Measurements from ENCODE around the gene GALNTL6.
"Not testable (repeated sequence)": the region's sequence is repeated elsewhere in the genome, so short reads cannot be mapped to it uniquely, and the experiment has no call there.

Gene GALNTL6

DNA sequence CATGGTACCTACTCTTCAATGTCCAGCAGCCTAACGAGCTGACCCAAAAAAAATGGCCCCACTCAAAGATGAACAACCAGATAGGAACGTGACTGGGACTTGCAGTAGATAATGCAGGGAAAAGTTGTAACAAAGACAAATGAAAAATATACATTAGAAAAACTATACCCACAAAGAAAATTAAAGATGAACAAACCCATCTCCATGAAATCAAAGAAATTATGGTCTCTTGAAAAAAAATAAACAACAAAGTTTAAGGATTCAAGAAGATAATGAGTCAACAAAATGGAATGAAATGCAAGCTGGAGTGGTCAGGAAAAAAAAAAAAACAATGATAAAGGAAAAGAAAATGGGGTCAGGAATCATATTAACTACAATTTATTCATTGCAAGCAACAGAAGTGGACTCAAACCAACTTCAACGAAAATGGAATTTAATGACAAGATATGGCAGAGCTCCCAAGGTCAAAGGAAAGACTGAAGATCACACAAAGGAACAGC, 1045.6 kb downstream of the GALNTL6 start:
- no peak for DNase-seq (ENCODE audit: low spot score)
- no peak for FAIRE-seq

DNA sequence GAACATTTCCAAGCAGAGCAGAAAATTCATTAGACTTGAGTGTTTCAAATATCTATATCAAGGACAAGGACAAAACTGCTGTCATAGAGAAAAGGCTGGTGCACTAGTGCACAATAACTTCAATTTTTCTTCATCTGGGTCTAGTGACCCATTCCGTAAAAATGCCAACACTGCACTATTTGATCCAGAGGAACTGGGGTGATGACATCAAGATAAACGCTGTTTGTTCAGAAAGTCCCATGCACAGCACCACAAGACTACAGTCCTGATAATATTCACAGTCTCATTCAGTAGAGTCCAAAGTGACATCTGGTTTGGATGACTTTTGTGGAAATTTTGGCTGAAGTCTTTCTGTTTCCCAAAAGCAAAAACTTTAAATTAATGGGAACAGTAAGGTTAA, 1051.9 kb downstream of the GALNTL6 start:
- no peak for FAIRE-seq

DNA sequence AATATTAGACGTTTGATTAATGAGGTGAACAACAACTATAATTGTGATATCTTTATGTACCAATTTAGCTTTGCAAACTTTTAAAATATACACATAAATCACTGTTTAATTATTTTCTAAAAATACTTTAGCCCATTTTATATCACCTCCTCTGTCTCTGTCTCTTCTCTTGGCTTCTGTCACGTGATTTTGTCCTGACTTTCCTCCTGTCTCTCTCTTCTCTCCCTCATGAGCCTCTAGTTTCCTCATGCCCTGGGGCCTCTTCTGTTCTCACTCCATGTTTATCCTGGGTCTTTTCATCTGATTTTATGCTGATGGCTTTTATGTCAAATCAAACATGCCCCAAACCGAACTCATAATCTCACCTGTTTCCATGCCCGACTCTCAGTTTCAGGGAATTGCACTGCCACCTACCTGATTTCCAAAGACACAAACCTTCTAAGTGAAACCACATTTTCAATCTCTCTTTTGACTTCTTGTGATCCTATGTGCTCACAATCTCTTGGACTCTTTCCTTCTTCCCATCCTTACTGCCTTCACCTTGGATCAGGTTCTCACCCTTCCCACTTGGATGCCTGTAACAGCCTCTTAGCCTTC, 1052.4 kb downstream of the GALNTL6 start:
- FAIRE-seq (no peak), DNase-seq (ENCODE audit: low spot score) (no peak)

More for the DNA sequence above, 1051.9 kb downstream of the GALNTL6 start:
- no peak for DNase-seq (ENCODE audit: low spot score)

DNA sequence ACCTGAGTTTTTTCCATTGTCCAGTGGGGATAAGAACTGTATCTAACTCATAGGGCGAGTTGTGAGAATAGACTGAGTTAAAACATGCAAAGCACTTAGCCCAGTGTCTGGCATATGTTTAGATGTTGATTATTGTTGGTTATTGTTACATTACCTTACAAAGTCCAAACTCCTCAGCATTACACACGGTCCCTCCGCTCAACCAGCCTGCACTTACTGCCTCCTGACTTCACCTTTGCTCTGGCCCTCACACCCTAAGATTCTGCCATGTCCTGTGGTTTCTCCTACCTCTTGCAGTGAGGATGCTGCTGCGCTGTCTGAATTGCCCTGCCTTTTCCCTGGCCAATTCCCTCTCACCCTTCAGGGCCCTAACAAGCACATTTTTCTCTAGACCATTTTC, 1053.2 kb downstream of the GALNTL6 start:
- no peak for FAIRE-seq

DNA sequence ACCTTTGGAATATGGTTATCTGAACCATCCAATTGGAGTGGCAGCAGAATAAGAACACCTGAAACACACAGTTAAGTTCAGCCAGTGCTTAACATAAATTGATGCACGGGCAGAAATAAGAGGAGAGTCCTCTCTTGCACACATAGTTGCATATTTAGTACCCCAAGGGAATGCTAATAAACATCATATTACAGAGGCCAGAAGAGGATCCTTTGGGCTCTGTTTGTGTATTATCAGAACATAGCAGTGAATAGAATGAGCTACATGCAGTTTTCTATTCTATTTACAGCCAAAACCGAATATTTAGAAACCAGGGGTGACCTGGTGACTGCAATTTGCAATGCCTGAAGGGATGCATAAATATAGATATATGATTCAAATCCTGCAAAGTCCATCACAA, 1054.6 kb downstream of the GALNTL6 start:
- FAIRE-seq (no peak), DNase-seq (ENCODE audit: low spot score) (no peak)

More for the DNA sequence above, 1053.2 kb downstream of the GALNTL6 start:
- DNase-seq (ENCODE audit: low spot score) = no peak

DNA sequence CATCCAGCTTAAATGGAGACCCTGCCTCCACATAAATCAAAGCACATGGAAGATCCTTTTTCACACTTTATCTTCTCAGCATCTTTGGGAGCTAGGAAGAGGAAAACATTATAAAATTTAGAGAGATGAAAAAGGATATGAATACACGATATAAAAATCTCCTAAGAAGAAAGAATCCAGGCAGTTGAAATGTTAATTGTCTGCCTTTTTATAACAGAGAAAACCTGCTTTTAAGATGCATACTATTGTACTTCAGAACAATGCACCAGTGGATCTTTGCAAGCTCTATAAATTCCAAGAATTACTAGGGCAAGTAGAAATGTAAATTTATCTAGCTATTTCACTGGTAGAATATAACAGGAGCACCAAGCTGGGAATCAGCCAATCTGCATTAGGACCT, 1055.1 kb downstream of the GALNTL6 start:
- FAIRE-seq (no peak), DNase-seq (ENCODE audit: low spot score) (no peak)

DNA sequence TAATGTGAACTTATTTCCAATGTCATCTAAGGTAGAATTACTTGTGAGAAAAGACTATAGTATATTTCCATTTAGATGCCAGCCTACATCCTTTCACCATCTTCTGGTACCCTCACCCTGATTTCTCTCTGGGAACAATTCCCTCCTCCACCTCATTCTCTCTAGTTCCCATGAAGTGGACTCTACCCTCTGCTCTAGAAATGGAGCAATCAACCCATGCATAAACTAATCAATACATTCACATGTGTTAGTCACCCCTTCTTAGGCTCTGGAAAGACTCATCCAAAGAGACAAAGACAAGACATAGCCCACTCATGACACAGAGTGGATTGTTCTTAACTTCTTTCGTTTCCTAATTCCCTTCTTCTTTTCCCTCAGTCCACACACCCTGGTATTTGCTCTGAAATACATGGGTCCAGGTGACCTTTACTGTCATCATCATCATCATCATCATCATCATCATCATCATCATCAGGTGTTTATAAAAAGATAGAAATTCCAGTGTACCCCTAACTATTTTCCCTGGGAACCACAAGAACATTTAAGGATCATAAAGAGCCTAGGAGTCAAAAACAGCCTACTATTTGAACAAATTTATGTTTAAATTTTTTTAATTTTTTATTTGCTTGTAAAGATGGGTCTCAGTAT, 1056.5 kb downstream of the GALNTL6 start:
- no peak for DNase-seq (ENCODE audit: low spot score)

DNA sequence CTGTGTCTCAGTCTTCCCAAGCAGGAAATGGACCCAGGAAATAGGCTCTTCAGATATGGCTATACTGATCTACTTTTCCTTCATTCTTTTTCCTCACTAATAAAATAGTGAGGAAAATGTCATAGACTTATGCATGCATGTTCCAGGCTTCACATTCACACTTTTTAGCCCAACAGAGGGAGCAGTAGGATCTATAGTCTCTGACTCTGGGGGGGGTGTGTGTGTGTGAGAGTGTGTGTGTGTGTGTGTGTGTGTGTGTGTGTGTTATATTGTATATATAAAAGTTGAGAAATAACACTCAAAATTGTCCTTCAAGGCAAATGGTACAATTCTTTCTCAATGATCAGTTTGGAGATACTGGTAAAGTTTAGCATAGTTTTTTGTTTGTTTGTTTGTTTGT, 1058.2 kb downstream of the GALNTL6 start:
- FAIRE-seq = no peak

More for the DNA sequence above, 1056.5 kb downstream of the GALNTL6 start:
- FAIRE-seq = no peak

DNA sequence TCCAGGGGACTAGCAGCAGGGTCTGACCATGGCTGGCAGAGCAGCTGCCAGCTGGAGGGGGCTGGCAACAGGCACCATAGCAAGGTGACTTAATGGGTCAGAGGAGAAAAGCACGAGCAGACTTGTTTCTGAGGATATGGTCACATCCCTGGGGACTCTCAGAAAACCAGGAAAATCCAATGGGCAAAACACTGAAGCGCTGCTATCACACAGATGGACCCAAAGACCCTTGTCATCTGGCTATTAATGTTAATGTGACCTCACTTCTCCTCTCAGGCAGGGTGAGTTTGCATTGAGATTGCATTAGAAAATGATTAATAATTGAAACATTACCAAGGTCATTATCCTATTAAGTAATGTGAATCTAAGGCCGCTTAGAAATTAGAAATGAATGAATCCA, 1061.7 kb downstream of the GALNTL6 start:
- DNase-seq (ENCODE audit: low spot score) (no peak), FAIRE-seq (no peak)

More for the DNA sequence above, 1058.2 kb downstream of the GALNTL6 start:
- DNase-seq (ENCODE audit: low spot score) = no peak

DNA sequence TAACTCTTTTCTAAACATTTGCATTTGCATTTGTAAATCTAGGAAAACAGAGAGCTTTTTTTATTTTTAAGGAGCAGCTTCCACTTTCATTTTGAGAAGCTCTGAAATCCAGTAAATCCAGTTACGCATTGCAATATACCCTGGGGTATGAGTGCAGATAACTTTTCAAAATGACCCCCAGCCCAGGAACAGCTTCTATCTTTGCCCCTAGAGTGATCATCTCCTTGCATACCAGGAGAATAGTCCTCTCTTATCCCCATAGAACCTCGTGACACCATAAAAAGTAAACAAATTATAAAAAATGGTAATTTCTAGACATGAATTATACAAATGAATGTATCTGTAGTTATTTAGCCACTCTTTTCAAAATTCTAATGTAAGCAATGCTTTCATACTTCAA, 1063.2 kb downstream of the GALNTL6 start:
- DNase-seq (ENCODE audit: low spot score) (no peak), FAIRE-seq (no peak)

DNA sequence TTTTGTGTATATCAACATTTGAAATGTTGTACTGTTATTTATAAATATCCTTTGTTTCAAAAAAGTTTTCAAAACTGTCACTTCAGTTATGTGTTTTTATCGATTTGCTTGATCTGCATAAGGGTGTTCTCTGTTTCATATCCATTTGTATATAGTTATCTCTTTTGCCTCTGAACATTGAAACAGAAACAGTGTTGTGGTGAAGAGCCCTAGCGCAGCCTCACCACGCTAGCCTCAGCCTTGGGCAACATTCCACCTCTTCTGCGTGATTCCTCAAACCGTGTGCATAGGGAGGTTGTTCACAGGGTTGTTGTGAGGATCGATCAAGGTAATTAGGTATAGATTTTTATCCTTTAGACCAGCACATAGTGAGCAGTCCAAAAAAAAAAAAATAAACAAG, 1068.4 kb downstream of the GALNTL6 start:
- DNase-seq (ENCODE audit: low spot score) (no peak), FAIRE-seq (no peak)

DNA sequence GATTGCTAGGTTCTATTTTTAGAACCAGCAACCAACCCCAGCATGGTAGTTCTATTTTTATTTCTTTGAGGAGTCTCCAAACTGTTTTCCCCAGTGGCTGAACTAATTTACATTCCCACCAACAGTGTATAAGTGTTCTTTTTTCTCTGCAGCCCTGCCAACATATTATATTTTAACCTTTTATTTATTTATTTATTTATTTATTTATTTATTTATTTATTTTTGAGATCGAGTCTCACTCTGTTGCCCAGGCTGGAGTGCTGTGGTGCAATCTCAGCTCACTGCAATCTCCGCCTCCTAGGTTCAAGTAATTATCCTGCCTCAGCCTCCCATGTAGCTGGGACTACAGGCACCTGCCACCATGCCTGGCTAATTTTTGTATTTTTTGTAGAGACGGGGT, 1074.2 kb downstream of the GALNTL6 start:
- DNase-seq (ENCODE audit: low spot score); FAIRE-seq: not testable (repeated sequence)

DNA sequence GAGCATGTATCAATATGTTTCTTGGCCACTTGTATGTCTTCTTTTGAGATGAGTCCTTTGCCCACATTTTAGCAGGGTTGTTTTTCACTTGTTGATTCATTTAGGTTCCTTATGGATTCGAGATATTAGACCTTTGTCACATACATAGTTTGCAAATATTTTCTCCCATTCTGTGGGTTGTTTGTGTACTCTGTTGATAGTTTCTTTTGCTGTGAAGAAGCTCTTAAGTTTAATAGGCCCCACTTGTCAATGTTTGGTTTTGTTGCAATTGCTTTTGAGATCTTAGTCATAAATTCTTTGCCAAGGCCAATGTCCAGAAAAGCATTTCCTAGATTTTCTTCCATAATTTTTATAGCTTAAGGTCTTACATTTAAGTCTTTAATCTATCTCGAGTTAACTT, 1074.8 kb downstream of the GALNTL6 start:
- FAIRE-seq = no peak
- no peak for DNase-seq (ENCODE audit: low spot score)

DNA sequence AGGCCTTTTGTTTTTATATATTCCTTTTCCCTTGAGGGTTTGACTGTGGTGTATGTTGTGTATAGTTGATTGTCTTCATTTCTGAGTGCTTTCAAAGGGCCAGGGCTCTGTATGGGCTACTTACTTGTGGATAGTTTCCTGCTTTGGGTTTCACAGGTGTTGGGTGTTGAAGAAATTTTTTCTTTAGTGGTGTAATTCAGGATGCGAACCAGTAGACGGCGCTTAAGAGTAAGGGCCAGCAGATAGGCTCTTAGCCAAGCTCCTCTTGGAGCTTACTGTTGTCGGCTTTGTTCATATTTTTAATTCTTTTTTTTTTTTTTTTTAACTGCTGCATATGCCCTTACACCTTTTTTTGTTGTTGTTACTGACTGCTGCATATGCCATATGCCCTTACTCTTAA, 1079.1 kb downstream of the GALNTL6 start:
- no peak for DNase-seq (ENCODE audit: low spot score)
- FAIRE-seq = no peak

DNA sequence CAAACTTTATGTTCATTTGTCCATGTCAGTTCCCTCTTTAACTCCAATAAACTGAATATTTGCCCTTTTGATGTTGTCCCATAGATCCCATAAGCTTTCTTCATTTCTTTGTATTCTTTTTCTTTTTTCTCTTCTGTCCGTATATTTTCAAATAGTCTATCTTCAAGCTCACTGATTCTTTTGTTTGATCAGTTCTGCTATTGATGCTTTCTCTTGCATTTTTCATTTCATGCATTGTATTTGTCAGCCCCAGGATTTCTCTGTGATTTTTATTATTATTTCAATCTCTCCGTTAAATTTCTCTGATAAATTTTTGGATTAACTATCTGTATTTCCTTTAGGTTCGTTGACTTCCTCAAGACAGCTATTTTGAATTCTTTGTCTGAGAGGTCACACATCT, 1082.5 kb downstream of the GALNTL6 start:
- DNase-seq (ENCODE audit: low spot score) = no peak

DNA sequence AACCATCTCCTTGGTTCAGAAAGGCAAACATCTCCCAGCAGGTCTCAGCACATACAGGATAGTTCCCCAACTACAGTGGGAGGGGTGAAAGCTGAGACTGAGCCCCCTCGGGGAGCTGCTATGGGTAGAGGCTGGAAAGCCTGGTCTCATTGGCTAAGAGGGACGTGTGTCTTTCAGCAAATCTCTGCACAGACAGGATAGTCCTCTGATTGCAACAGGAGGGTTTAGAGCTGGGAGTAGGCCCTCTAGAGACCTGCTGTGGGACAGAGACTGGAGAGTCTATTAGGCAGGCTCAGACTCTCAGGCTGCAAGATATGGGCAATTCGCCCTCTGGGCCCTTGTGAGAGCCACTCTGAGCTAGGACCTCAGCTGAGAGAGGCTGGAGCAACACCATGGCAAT, 1083.8 kb downstream of the GALNTL6 start:
- DNase-seq (ENCODE audit: low spot score) (no peak), FAIRE-seq (no peak)

More for the DNA sequence above, 1082.5 kb downstream of the GALNTL6 start:
- no peak for FAIRE-seq

DNA sequence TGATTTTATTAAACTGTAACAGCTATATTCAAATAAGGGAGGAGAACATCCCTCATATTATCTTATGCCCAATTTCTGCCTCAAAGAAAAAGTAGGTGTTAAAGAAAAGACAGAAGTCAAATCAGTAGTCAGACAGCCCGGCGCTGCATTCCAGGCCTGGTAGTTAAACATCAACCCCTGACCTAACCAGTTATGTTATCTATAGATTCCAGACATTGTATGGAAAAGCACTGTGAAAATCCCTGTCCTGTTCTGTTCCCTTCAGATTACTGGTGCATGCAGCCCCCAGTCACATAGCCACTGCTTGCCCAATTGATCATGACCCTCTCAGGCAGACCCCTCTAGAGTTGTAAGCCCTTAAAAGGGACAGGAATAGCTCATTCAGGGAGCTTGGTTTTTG, 1085.5 kb downstream of the GALNTL6 start:
- no peak for DNase-seq (ENCODE audit: low spot score)

DNA sequence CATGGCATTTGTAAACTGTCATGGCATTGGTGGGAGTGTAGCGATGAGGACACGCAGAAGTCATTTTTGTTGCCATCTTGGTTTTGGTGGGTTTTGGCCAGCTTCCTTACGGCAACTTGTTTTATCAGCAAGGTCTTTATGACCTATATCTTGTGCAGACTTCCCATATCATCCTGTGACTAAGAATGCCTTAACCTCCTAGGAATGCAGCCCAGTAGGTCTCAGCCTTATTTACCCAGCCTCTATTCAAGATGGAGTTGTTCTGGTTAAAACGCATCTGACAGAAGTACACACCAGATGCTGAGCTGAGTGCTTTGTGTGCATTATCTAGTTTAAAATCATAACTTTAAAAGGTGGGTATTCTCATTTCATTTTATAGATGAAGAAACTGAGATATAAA, 1086.7 kb downstream of the GALNTL6 start:
- DNase-seq (ENCODE audit: low spot score) (no peak), FAIRE-seq (no peak)

More for the DNA sequence above, 1085.5 kb downstream of the GALNTL6 start:
- no peak for FAIRE-seq

DNA sequence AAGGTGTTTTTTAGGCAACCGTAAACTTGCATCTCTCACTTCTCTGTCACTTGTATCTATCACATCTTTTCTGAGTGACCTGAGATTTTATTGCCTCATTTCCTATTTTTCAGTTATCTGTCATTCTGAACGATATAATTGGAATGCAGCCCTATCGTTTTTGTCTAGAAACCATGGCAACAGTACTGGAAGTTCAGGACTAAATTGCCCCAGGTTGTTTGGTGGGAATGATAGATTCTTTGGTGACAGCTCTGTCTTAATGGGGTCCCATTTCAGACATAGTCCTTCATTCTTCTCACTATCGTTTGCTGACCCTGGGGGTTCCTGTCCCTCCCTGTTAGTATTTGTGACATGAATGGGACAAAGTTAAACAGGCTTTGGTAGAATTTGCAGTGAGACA, 1087.7 kb downstream of the GALNTL6 start:
- FAIRE-seq = no peak
- no peak for DNase-seq (ENCODE audit: low spot score)

DNA sequence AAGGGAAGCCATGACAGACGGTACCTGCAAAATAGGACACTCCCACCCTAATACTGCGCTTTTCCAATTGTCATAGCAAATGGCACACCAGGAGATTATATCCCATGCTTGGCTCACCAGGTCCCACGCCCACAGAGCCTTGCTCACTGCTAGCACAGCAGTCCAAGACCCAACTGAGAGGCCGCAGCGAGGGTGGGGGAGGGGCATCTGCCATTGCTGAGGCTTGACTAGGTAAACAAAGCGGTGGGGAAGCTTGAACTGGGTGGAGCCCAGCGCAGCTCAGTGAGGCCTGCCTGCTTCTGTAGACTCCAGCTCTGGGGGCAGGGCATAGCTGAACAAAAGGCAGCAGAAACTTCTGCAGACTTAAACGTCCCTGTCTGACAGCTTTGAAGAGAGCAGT, 1099.3 kb downstream of the GALNTL6 start:
- not testable (repeated sequence) for DNase-seq (ENCODE audit: low spot score)

DNA sequence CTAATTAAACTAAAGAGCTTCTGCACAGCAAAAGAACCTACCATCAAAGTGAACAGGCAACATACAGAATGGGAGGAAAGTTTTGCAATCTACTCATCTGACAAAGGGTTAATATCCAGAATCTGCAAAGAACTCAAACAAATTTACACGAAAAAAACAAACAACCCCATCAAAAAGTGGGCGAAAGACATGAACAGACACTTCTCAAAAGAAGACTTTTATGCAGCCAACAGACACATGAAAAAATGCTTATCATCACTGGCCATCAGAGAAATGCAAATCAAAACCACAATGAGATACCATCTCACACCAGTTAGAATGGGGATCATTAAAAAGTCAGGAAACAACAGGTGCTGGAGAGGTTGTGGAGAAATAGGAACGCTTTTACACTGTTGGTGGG, 1104.2 kb downstream of the GALNTL6 start:
- not testable (repeated sequence) for FAIRE-seq; DNase-seq (ENCODE audit: low spot score)

More for the DNA sequence above, 1099.3 kb downstream of the GALNTL6 start:
- FAIRE-seq = not testable (repeated sequence)

DNA sequence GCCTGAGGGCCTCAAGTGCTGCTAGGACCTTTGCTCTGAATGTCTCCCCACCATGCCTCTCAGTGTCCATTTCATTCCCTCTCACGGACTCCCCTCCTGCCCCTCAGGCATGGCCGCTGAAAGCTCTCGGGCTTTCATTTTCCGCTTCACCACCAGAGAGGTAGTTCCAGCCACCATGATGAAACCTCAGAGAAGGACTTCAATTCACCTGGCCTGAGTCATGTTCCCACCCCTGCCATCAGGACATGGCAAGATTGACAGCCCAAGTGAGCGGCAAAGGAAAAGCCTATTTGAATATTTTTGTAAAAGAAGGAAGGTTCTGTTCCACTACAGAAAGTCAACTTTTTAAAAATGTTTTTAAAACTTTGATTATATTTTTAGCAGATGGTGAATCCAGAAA, 1106.1 kb downstream of the GALNTL6 start:
- no peak for DNase-seq (ENCODE audit: low spot score)
- no peak for FAIRE-seq

All from RCC 7860 (cell line).